ENCODE results near the gene GTPBP4. TPM values are rescaled to one million over a fixed set of nuclear protein-coding genes. Genes with fewer than 3 reads are reported as not detected.

Gene GTPBP4
- total RNA-seq, 4 donors from 2014 or later = 18.3 to 39.1 (median 27.4) TPM

- Histone ChIP-seq H3K4me1 (no peaks in the 10 kb centered on the region), H3K4me3 (no peak overlapping the region), H3K9me3 (no peaks in the 10 kb centered on the region), H3K27me3 (no peaks in the 10 kb centered on the region), H3K36me3 (no peaks in the 10 kb centered on the region), H3K27ac (replicated peaks in 1 of 4) (no peak overlapping the region)
- TF ChIP-seq EP300 (IDR thresholded peaks at IDR 0.05) (no peak), POLR2AphosphoS5 (IDR thresholded peaks at IDR 0.05) (no peak), CTCF (IDR thresholded peaks at IDR 0.05) (no peak), POLR2A (IDR thresholded peaks at IDR 0.05; ENCODE audit: low read depth) (no peak)
- intact Hi-C loops (cut with DNase I) = no loop called here
- no peak for DNase-seq (ENCODE audit: extremely low spot score)
- 98% methylated on average over 7 of the region's 7 CpGs for WGBS
These were observed 41.6 kb downstream of the GTPBP4 start for GRCh38 chr10:1029838-1030237.

DNA sequence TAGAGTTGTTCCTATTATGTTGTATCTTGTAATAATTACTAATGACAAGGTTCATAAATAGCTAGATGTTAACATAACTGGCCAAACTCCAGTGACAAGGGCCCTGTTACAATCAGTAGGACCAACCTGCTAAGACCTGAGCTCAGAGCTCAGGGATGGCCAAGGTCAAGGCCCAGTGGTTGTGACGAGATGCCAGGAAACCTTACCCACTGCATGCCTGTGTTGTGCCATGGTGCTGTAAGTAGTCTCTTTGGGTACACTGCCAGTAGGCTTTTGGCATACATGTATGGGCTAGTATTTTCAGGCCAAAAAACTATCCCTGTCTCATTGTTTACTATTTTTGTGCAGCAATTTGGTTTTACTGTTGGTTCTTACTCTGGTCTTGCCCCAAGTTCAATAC lies 45.4 kb downstream of the GTPBP4 start:
- no peak for DNase-seq (ENCODE audit: extremely low spot score)
- peaks cover 0 to 21% (median 13%) of the 10 kb centered on the region in 4 donors for H3K36me3 ChIP-seq
- intact Hi-C loops (cut with DNase I) = no loop called here
- H3K4me3 ChIP-seq = no peak overlapping the region
- no peaks in the 10 kb centered on the region for H3K9me3 ChIP-seq
- 91% methylated on average over 1 of the region's 1 CpG for whole genome bisulfite sequencing
- H3K27ac ChIP-seq (replicated peaks in 1 of 4) = no peak overlapping the region
- H3K27me3 ChIP-seq = no peaks in the 10 kb centered on the region
- no peaks in the 10 kb centered on the region for H3K4me1 ChIP-seq
- no peak for TF ChIP-seq CTCF (IDR thresholded peaks at IDR 0.05)
- TF ChIP-seq EP300 (IDR thresholded peaks at IDR 0.05) = no peak
- no peak for TF ChIP-seq POLR2A (IDR thresholded peaks at IDR 0.05; ENCODE audit: low read depth)
- no peak for TF ChIP-seq POLR2AphosphoS5 (IDR thresholded peaks at IDR 0.05)

- no peak overlapping the region for H3K4me3 ChIP-seq
- TF ChIP-seq EP300 (IDR thresholded peaks at IDR 0.05) (no peak), CTCF (IDR thresholded peaks at IDR 0.05) (no peak), POLR2A (IDR thresholded peaks at IDR 0.05; ENCODE audit: low read depth) (no peak), POLR2AphosphoS5 (IDR thresholded peaks at IDR 0.05) (no peak)
- H3K4me1 ChIP-seq = no peaks in the 10 kb centered on the region
- H3K9me3 ChIP-seq = no peaks in the 10 kb centered on the region
- H3K36me3 ChIP-seq = peaks cover 0 to 32% (median 17%) of the 10 kb centered on the region in 4 donors
- 93% methylated on average over 3 of the region's 3 CpGs for whole genome bisulfite sequencing
- intact Hi-C loops (cut with DNase I) = no loop called here
- DNase-seq (ENCODE audit: extremely low spot score) = no peak
- no peak overlapping the region for H3K27ac ChIP-seq (replicated peaks in 1 of 4)
- no peaks in the 10 kb centered on the region for H3K27me3 ChIP-seq
These were observed 46.5 kb downstream of the GTPBP4 start for GRCh38 chr10:1034758-1035157.

- TF ChIP-seq POLR2A (IDR thresholded peaks at IDR 0.05; ENCODE audit: low read depth) (no peak), POLR2AphosphoS5 (IDR thresholded peaks at IDR 0.05) (no peak), EP300 (IDR thresholded peaks at IDR 0.05) (no peak), CTCF (IDR thresholded peaks at IDR 0.05) (no peak)
- WGBS = 81% methylated on average over 6 of the region's 6 CpGs
- no peaks in the 10 kb centered on the region for H3K4me1 ChIP-seq
- no peak overlapping the region for H3K4me3 ChIP-seq
- no peaks in the 10 kb centered on the region for H3K9me3 ChIP-seq
- H3K27ac ChIP-seq (replicated peaks in 1 of 4) = peak overlapping the region in 1 of 4 donors; percentile 16
- peaks cover 0 to 35% (median 20%) of the 10 kb centered on the region in 4 donors for H3K36me3 ChIP-seq
- intact Hi-C loops (cut with DNase I) = no loop called here
- no peak for DNase-seq (ENCODE audit: extremely low spot score)
- H3K27me3 ChIP-seq = no peaks in the 10 kb centered on the region
These were observed 47.0 kb downstream of the GTPBP4 start for GRCh38 chr10:1035201-1035600.

DNA sequence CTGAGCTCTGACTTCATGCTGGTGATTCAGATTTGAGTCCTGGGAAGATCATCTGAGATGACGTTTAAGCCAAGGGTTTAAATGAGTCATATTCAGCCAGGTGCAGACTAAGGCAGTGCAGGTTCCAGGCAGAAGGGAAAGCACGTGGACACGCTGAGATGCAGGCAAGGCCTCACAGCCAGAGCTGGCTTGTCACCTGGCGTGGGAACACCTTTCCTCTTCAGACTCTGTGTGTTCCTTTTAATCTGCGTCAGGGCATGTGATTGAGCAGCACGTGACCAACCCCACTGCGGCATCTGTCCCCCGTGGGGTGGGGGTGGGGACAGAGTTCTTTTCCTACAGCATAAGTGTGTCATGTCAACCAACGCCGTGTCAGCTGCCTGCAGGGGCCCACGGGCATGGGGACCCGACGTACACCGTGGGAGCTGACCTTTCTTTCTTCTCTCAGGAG lies 48.1 kb downstream of the GTPBP4 start:
- no peaks in the 10 kb centered on the region for H3K4me1 ChIP-seq
- H3K27me3 ChIP-seq = no peaks in the 10 kb centered on the region
- no peak overlapping the region for H3K27ac ChIP-seq (replicated peaks in 1 of 4)
- TF ChIP-seq POLR2A (IDR thresholded peaks at IDR 0.05; ENCODE audit: low read depth) (no peak), EP300 (IDR thresholded peaks at IDR 0.05) (no peak), CTCF (IDR thresholded peaks at IDR 0.05) (no peak), POLR2AphosphoS5 (IDR thresholded peaks at IDR 0.05) (no peak)
- no peak for DNase-seq (ENCODE audit: extremely low spot score)
- 82% methylated on average over 14 of the region's 14 CpGs for WGBS
- intact Hi-C loops (cut with DNase I) = no loop called here
- no peaks in the 10 kb centered on the region for H3K9me3 ChIP-seq
- no peak overlapping the region for H3K4me3 ChIP-seq
- H3K36me3 ChIP-seq = peaks cover 4 to 46% (median 29%) of the 10 kb centered on the region in 4 donors

Measured in esophagus muscularis mucosa (tissue), 4 donors.